GOT3 (cell line): Measurements from ENCODE around the gene WRNIP1.
"Not testable (repeated sequence)": the region's sequence is repeated elsewhere in the genome, so short reads cannot be mapped to it uniquely, and the experiment has no call there.

Experiments
- DNase-seq: peaks from one replicate; lab custom pipeline; 2025; ENCODE audit warnings: mixed read lengths; lab: John Stamatoyannopoulos, UW

The WRNIP1 gene

GRCh38 chr6:2741756-2742155 lies 23.4 kb upstream of the WRNIP1 start:
- no peak for DNase-seq

DNA sequence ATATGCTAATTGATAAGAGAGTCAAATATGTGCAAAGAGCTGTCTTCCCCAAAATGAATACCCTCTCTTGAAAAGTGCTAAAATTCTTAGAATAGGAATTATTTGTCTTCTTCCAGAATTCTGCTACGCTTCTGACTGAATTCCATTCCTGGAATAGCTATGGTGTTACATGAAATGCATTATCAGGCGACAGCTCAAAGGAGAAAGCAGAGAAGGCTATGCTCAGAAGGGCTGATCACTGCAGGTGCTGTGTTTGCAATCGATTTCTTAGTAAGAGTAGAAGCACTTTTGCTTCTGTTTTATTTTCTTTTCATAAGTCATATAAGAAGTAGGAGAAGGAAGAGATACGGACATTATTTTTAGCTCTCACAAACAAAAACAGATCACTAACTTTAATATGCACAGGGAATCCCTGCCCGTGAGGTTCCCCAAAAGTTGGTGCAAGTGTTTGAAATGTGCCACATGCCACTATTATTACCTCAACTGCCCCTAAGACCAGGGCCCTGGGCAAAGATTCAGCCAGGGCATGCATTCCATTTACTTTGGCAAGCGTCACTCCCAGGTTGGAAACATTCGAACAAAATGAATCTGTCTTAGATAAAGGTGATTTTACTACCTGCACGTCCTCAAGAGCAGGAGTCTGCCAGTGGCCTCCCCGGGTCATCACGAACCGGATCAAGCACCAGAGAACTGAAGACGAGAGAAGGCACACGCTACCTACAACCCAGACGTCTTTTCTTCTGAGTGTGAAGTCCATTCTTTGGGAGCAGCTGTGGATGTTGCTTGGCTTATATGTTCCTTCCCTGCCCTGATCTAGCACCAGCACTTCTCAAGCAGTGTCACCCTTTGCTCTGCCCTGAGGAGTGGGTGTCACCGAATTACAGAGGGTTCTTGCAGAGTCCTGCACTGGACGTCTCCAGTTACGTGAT lies 21.6 kb upstream of the WRNIP1 start:
- DNase-seq, result no peak

GRCh38 chr6:2744209-2744771 lies 20.9 kb upstream of the WRNIP1 start:
- no peak for DNase-seq

DNA sequence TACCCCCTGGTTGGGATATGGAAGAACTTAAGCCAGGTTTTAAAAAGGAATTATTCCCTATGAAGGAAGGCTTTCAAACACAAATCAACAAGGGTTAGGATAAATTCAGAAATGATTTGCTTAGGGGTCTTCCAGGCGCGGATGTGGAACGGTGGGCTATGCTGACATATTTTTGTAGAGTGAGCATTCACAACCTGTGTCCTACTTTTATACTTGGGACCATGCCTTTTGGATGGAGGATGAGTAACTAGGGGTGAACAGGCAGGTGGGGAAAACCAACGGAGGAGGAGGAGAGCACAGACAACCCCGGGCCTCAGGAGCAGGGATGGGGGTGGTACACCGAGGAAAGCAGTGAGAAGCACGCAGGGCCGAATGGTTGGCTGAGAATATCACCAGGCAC lies 20.4 kb upstream of the WRNIP1 start:
- DNase-seq, result no peak

DNA sequence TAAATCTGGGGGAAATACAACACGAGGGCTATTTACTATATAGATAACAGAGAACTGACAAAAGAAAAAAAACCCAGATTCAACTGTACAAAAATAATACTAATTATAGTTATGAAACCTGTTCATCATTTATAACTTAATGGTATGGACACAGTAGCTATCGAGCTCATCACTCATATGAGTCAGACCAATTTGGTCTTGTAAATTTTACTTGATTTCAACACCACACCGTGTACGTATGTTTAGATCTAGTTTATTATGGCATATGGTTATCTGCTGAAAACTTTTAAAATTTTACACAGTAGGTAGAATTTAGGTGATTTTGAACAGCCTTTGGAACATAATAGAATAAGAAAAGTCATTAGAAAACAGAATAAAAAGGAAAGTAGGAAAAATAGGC lies 19.9 kb upstream of the WRNIP1 start:
- no peak for DNase-seq

- DNase-seq, result no peak
Observed at GRCh38 chr6:2746557-2747061, 18.6 kb upstream of the WRNIP1 start.

DNA sequence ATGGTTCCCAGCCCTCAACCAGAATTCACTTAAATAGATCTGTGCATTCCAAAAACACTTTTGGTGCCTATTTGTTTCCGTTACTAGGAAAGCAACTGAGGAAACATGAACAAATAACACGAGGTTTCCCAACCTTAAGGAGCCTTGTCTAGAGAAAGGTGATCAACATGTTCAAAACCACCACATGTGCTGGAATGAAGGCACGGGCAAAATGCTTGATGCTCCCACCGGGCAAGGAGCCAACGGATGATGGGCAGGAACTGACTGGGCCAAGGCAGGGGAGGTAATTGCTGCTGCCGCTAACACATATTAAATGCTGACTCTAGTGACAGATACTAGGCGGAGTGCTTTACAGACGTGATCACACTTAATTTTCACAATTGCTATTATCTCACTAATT lies 17.0 kb upstream of the WRNIP1 start:
- DNase-seq, result no peak

DNA sequence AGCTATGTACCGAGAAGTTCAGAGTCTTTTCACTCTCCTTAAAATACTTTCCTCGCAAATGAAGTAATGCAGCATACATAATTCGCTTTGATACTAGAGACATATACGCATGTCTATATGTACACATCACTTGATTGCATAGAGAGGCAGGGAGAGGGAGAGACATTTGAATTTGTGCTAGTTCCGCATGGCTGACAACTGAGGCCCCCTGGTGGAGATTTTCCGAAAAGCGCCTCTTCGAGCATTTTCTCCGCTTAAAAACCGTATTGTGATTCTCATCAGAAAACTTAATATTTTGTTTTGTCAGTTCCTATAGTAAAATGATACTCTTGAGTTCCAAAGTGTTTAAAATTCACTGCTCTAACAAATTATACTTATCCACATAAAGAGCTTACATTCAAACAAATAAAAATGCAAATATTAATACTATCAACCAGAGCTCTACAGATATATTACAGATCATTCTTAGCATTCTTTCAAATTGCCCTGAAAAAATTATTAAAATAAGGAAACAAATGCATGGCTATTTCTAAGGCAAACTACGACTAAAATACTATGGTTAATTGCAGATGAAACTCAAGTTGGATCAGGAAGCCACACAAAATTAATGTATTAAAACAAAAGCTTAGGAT lies 15.1 kb upstream of the WRNIP1 start:
- no peak for DNase-seq

DNA sequence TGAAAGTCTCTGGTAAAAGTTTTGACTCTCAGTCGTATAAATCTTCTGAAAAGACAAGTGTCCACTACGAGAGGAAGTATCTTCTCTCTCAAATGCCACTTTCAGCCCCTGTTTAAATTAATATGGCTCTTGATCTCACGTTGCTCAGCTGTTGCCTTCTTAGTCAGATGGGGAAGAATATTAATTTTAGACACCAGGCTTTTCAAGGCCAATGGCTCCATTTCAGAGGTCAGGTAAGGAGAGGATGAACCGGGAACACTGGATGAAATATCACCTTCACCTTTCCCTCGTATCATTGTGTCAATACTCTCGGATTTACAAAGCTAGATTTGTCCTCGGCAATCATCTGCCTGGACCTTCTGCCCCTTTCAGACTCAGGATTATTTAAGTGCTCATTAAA lies 14.4 kb upstream of the WRNIP1 start, which contains the start of gene MYLK4:
Gene MYLK4 (minus strand): TSS at position 91 of the 400 bp plus-strand sequence. CDS start 1,628 bp downstream, outside the sequence.
- DNase-seq, result no peak

DNA sequence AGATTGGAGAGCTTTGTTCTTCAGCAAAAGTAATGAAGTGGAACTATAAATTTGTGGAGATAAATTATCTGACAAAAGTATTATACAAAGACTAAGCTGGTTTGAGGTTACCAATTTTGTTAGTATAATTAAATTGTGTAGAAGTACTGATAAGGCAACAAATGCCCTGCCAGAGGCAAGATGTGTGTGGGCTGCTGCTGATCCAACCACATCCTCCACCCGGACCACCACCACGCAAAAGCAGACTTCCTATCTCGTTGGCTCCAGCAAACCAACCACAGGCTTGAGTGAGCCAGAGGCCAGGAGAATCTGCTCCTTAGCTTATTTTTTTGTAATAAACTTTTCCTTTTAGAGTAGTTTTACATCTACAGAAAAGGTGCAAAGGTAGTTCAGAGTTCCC lies 13.3 kb upstream of the WRNIP1 start:
- no peak for DNase-seq

DNA sequence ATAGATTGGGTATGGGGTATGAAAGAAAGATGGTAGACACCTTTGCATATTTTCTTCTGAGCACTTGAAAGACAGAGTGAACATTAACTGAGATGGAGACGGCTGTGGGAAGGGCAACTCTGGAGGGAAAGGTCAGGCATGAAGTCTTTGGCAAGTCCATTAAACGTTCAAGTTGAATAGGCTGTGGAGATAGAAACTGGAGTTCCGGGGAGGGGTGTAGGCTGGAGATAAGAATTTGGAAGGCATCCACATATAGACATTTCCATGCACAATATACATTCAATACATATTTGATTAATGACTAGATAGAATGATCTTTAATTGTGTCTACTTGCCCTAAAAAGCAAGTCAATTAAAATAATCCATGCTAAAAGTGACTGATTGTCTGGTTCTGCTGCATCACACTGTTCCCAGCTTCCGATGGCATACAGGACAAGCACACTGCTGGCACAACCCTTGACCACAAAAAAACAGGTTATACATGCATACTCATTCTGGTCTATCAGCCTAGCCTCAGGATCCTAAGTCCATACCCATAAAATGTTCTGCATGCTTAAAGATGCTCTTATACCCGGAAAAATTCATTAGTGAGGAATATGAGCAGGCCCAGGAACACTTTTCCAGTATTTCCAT lies 12.6 kb upstream of the WRNIP1 start:
- no peak for DNase-seq

DNA sequence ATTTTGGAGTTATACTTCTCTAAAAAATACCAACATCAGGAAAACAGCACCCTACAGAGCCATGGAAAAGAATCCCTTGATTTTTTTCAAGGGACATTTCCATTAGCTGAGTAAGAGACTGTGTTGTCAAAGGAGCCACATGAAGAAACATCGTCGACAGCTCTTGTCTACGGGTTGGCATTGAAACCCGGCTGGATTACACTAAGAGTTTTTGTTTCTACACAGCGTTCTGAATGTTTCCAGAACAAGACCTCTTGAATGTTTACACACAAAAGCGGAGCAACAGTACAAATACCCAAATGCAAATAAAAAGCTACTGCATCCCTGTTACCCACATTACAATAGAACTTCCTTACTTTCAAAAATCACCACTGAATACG lies 12.1 kb upstream of the WRNIP1 start:
- DNase-seq, result no peak

GRCh38 chr6:2753743-2754142 lies 11.4 kb upstream of the WRNIP1 start:
- DNase-seq, result no peak

GRCh38 chr6:2754393-2754792 lies 10.8 kb upstream of the WRNIP1 start:
- no peak for DNase-seq

GRCh38 chr6:2754911-2755310 lies 10.3 kb upstream of the WRNIP1 start:
- DNase-seq, result no peak

- DNase-seq, result no peak
Observed at GRCh38 chr6:2755456-2755855, 9.7 kb upstream of the WRNIP1 start.

DNA sequence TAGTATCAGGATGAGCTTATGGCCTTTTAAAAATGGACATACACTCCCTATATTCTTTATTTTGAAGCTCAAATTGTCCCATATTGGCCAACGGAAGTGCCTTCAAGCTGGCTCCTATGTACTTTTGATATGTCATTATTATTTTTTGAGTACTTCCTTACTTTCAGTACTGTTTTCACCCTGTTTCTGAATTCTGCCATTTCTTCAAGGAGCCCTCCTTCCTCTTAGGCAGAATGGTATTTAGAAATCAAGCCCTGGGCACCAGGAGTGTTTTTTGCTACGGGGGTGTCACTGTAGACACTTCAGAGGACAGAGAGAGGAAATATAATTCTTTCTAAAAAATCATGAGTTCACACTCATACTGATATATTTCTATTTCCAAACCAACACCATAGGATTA lies 9.0 kb upstream of the WRNIP1 start:
- no peak for DNase-seq

DNA sequence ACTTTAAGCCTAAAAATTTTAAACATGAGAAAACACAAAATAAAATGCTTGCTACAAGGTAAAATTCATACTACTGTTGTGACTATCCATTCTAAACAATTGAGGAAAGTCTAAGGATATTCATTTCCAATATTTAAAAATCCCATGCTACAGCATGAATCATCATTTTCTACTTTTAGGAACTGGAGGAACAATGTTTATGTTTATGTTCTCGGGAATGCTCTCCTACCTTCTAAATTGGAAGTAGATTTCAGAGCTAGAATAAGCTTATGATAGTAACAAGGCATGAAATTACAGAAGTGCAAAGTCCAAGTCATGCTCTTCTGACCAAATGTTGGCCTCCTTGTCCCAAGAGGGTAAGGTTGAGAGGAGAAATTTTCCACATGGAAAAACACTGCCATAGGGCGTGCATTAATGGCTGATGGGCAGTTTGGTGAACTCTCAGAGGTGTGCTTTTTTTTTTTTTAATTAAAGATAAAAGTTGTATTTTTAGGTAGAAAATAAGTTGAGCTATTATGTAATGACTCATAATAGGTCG lies 8.4 kb upstream of the WRNIP1 start:
- DNase-seq, result no peak

DNA sequence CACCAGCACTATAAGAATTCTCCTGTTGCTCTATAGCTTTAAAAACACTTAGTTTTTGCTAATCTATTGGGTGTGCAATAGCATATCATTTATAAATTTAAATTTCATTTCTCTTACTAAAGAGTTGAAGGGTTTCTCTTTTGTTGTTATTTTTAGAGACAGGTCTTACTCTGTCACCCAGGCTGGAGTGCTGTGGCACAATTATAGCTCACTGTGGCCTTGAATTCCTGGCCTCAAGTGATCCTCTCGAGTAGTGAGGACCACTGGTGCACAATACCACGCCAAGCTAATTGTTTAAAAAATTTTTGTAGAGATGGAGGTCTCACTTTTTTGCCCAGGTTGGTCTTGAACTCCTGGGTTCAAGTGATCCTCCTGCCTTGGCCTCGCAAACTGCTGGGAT lies 6.2 kb upstream of the WRNIP1 start:
- DNase-seq, result no peak

GRCh38 chr6:2760882-2761842 lies 4.0 kb upstream of the WRNIP1 start:
- no peak for DNase-seq

GRCh38 chr6:2762868-2763267 lies 2.3 kb upstream of the WRNIP1 start:
- not testable (repeated sequence) for DNase-seq
